H9 (cell line): Measurements from ENCODE around the gene ANXA1. TPM values are rescaled to one million over a fixed set of nuclear protein-coding genes. Genes with fewer than 3 reads are reported as not detected.

Source experiments
- DNase-seq: peaks from one replicate; pipeline ENCODE4 v3.0.0-alpha.2; 2017
- H2AFZ ChIP-seq: one replicate; pipeline ENCODE4 v1.6.1; 2013; ENCODE audit warnings: mild to moderate bottlenecking, low read length, control low read depth, moderate library complexity
- H2AK5ac ChIP-seq: 2 replicates; pipeline ENCODE4 v1.6.1; 2013; ENCODE audit warnings: low read length, control low read depth, mixed read lengths; ENCODE audit not compliant: insufficient read length
- H2BK120ac ChIP-seq: one replicate; pipeline ENCODE4 v1.6.1; 2013; ENCODE audit warnings: low read depth, mild to moderate bottlenecking, low read length, control low read depth, inconsistent platforms; ENCODE audit not compliant: poor library complexity, severe bottlenecking
- H2BK12ac ChIP-seq: 2 replicates; pipeline ENCODE4 v1.6.1; 2013; ENCODE audit warnings: low read length, control low read depth, mixed read lengths, low read depth; ENCODE audit not compliant: insufficient read length
- H2BK15ac ChIP-seq: 2 replicates; pipeline ENCODE4 v1.6.1; 2013; ENCODE audit warnings: low read depth, low read length, control low read depth
- H2BK20ac ChIP-seq: one replicate; pipeline ENCODE4 v1.6.1; 2013; ENCODE audit warnings: low read depth, mild to moderate bottlenecking, low read length, control low read depth, inconsistent platforms; ENCODE audit not compliant: poor library complexity, severe bottlenecking
- H2BK5ac ChIP-seq: 2 replicates; pipeline ENCODE4 v1.6.1; 2013; ENCODE audit warnings: low read length, control low read depth, mixed read lengths; ENCODE audit not compliant: insufficient read length
- H3K14ac ChIP-seq: 2 replicates; pipeline ENCODE4 v1.6.1; 2013; ENCODE audit warnings: low read length, control low read depth; ENCODE audit not compliant: insufficient read depth
- H3K18ac ChIP-seq: 2 replicates; pipeline ENCODE4 v1.6.1; 2013; ENCODE audit warnings: low read depth, mild to moderate bottlenecking, mixed read lengths, low read length, control low read depth; ENCODE audit not compliant: insufficient read length
- H3K23ac ChIP-seq: 2 replicates; pipeline ENCODE4 v1.6.1; 2013; ENCODE audit warnings: low read length, control low read depth, mixed read lengths, low read depth; ENCODE audit not compliant: insufficient read length
- H3K23me2 ChIP-seq: 2 replicates; pipeline ENCODE4 v1.6.1; 2013; ENCODE audit warnings: low read depth, mild to moderate bottlenecking, mixed read lengths, low read length, control low read depth; ENCODE audit not compliant: insufficient read length, poor library complexity, severe bottlenecking
- H3K27ac ChIP-seq: 2 replicates; pipeline ENCODE4 v1.5.1; 2013; ENCODE audit warnings: low read length, control low read depth, mixed read lengths, low read depth; ENCODE audit not compliant: insufficient read length
- H3K27me3 ChIP-seq: 2 replicates; pipeline ENCODE4 v1.6.1; 2013; ENCODE audit warnings: low read length, control low read depth, inconsistent platforms; ENCODE audit not compliant: insufficient read depth
- H3K4ac ChIP-seq: 2 replicates; pipeline ENCODE4 v1.6.1; 2013; ENCODE audit warnings: low read depth, mild to moderate bottlenecking, control low read depth, inconsistent platforms, low read length, moderate library complexity
- H3K4me1 ChIP-seq: 2 replicates; pipeline ENCODE4 v1.6.1; 2013; ENCODE audit warnings: low read length, control low read depth, inconsistent platforms; ENCODE audit not compliant: insufficient read depth
- H3K4me2 ChIP-seq: 2 replicates; pipeline ENCODE4 v1.6.1; 2013; ENCODE audit warnings: low read length, control low read depth, mixed read lengths; ENCODE audit not compliant: insufficient read length, insufficient read depth
- H3K56ac ChIP-seq: 2 replicates; pipeline ENCODE4 v1.6.1; 2013; ENCODE audit warnings: low read depth, mild to moderate bottlenecking, mixed read lengths, low read length, control low read depth; ENCODE audit not compliant: insufficient read length
- H3K79me1 ChIP-seq: 2 replicates; pipeline ENCODE4 v1.6.1; 2013; ENCODE audit warnings: low read depth, mild to moderate bottlenecking, moderate library complexity, low read length, control low read depth, inconsistent platforms; ENCODE audit not compliant: insufficient read depth, poor library complexity, severe bottlenecking
- H3K79me2 ChIP-seq: 2 replicates; pipeline ENCODE4 v1.6.1; 2013; ENCODE audit warnings: low read length, control low read depth, inconsistent platforms; ENCODE audit not compliant: insufficient read depth
- H3K9ac ChIP-seq: 2 replicates; pipeline ENCODE4 v1.6.1; 2013; ENCODE audit warnings: low read length, control low read depth, mixed read lengths; ENCODE audit not compliant: insufficient read length; ENCODE audit errors: extremely low read depth
- H3K9me3 ChIP-seq: one replicate; pipeline ENCODE4 v1.6.1; 2013; ENCODE audit warnings: low read depth, low read length, inconsistent platforms; ENCODE audit not compliant: control insufficient read depth
- H3T11ph ChIP-seq: one replicate; pipeline ENCODE4 v1.6.1; 2013; ENCODE audit warnings: mild to moderate bottlenecking, low read length, control low read depth, inconsistent platforms
- H4K20me1 ChIP-seq: one replicate; pipeline ENCODE4 v1.6.1; 2013; ENCODE audit not compliant: control insufficient read depth, insufficient read length, insufficient read depth
- H4K5ac ChIP-seq: 2 replicates; pipeline ENCODE4 v1.6.1; 2013; ENCODE audit warnings: low read depth, mild to moderate bottlenecking, mixed read lengths, low read length, control low read depth; ENCODE audit not compliant: insufficient read length
- H4K8ac ChIP-seq: replicated peaks from 2 replicates; pipeline ENCODE4 v1.6.1; 2013; ENCODE audit warnings: low read length, control low read depth, mixed read lengths, low read depth; ENCODE audit not compliant: insufficient read length
- H4K91ac ChIP-seq: 2 replicates; pipeline ENCODE4 v1.6.1; 2013; ENCODE audit warnings: low read depth, mild to moderate bottlenecking, moderate library complexity, mixed read lengths, low read length, control low read depth; ENCODE audit not compliant: insufficient read length
- H3K27ac Mint-ChIP-seq, 3 experiments: 2 replicates in 2 of 3; 3 replicates in 1 of 3; pipeline ENCODE4 v1.8.0; 2020 to 2021; ENCODE audit warnings: mixed read lengths in 3 of 3, mild to moderate bottlenecking in 1 of 3, moderate library complexity in 1 of 3
- H3K27me3 Mint-ChIP-seq: 2 replicates; pipeline ENCODE4 v1.8.0; 2021; ENCODE audit warnings: low read depth, mild to moderate bottlenecking, moderate library complexity, mixed read lengths
- H3K36me3 Mint-ChIP-seq, 3 experiments: 2 replicates in 2 of 3; 3 replicates in 1 of 3; pipeline ENCODE4 v1.8.0; 2020 to 2021; ENCODE audit warnings: low read depth in 3 of 3, mixed read lengths in 3 of 3; ENCODE audit not compliant: insufficient read depth in 1 of 3
- H3K4me1 Mint-ChIP-seq, 2 experiments: 2 replicates each; pipeline ENCODE4 v1.8.0; 2020; ENCODE audit warnings: mixed read lengths in 2 of 2
- H3K4me3 Mint-ChIP-seq, 2 experiments: 2 replicates in 1 of 2; 3 replicates in 1 of 2; pipeline ENCODE4 v1.8.0; 2020 to 2021; ENCODE audit warnings: mild to moderate bottlenecking in 2 of 2, mixed read lengths in 2 of 2, moderate library complexity in 1 of 2
- H3K9me3 Mint-ChIP-seq, 2 experiments: 2 replicates in 1 of 2; 3 replicates in 1 of 2; pipeline ENCODE4 v1.8.0; 2020; ENCODE audit warnings: mild to moderate bottlenecking in 2 of 2, mixed read lengths in 2 of 2, moderate library complexity in 1 of 2
- WGBS: extraction: QIAGEN DNeasy Blood & Tissue Kit; methylation state at CpG from one replicate; pipeline ENCODE4 v1.1.7; 2013; ENCODE audit warnings: missing lambda C conversion rate, low lambda C conversion rate, mixed read lengths; ENCODE audit not compliant: insufficient read length; ENCODE audit errors: extremely low coverage; 5-methylcytosine and 5-hydroxymethylcytosine counted together
- total RNA-seq: library from RNA; stranded (reverse); gene quantifications from 2 replicates; pipeline ENCODE4 v1.2.1, GENCODE V29; 2021
- TF ChIP-seq, protein P1 (sequence below): fragments of 200-600 bp; sonication (generic); conservative IDR thresholded peaks from 3 replicates; pipeline ENCODE4 v1.8.0; 2021; ENCODE audit warnings: antibody characterized with exemption, mild to moderate bottlenecking

The ANXA1 gene
- total RNA-seq, 1 experiment from 2014 or later: 3.5 TPM

GRCh38 chr9:73176450-73176875, 24.8 kb downstream of the ANXA1 start:
- H3K4ac ChIP-seq: no peak overlapping the region
- H3K27ac Mint-ChIP-seq: no peak overlapping the region
- H3K9me3 Mint-ChIP-seq: no peaks in the 10 kb centered on the region
- no peaks in the 10 kb centered on the region for H3K9me3 ChIP-seq
- H3K14ac ChIP-seq: no peak overlapping the region
- H2BK12ac ChIP-seq: no peak overlapping the region
- H3K4me1 ChIP-seq: no peaks in the 10 kb centered on the region
- no peaks in the 10 kb centered on the region for H3K79me1 ChIP-seq
- no peak overlapping the region for H3K4me2 ChIP-seq
- H3K27me3 Mint-ChIP-seq: no peaks in the 10 kb centered on the region; the same call in 1 of the 2 replicates
- no peak overlapping the region for H3K56ac ChIP-seq
- no peak overlapping the region for H4K8ac ChIP-seq
- no peaks in the 10 kb centered on the region for H3K36me3 Mint-ChIP-seq
- H4K91ac ChIP-seq: no peak overlapping the region
- H2BK120ac ChIP-seq: no peak overlapping the region
- no peaks in the 10 kb centered on the region for H4K20me1 ChIP-seq
- no CpG with 5 or more reads among the region's 4 CpGs for WGBS
- H3K4me1 Mint-ChIP-seq: peaks cover 7 to 15% of the 10 kb centered on the region in 2 experiments; a peak in 3 of 4 replicates
- no peak overlapping the region for H2BK15ac ChIP-seq
- H3K27me3 ChIP-seq: no peaks in the 10 kb centered on the region
- no peak overlapping the region for H2AK5ac ChIP-seq
- H3K18ac ChIP-seq: no peak overlapping the region
- no peaks in the 10 kb centered on the region for H3K23me2 ChIP-seq
- TF ChIP-seq, protein P1, sequence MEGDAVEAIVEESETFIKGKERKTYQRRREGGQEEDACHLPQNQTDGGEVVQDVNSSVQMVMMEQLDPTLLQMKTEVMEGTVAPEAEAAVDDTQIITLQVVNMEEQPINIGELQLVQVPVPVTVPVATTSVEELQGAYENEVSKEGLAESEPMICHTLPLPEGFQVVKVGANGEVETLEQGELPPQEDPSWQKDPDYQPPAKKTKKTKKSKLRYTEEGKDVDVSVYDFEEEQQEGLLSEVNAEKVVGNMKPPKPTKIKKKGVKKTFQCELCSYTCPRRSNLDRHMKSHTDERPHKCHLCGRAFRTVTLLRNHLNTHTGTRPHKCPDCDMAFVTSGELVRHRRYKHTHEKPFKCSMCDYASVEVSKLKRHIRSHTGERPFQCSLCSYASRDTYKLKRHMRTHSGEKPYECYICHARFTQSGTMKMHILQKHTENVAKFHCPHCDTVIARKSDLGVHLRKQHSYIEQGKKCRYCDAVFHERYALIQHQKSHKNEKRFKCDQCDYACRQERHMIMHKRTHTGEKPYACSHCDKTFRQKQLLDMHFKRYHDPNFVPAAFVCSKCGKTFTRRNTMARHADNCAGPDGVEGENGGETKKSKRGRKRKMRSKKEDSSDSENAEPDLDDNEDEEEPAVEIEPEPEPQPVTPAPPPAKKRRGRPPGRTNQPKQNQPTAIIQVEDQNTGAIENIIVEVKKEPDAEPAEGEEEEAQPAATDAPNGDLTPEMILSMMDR: no peak
- H3K9ac ChIP-seq: no peak overlapping the region
- no peaks in the 10 kb centered on the region for H3K79me2 ChIP-seq
- DNase-seq: no peak
- no peak overlapping the region for H2BK20ac ChIP-seq
- H4K5ac ChIP-seq: no peak overlapping the region
- no peak overlapping the region for H3T11ph ChIP-seq
- no peak overlapping the region for H2BK5ac ChIP-seq
- H3K27ac ChIP-seq: no peak overlapping the region
- H3K4me3 Mint-ChIP-seq: no peak overlapping the region
- no peak overlapping the region for H2AFZ ChIP-seq
- H3K23ac ChIP-seq: no peak overlapping the region
